ENCODE data around the gene C13orf42. TPM values are rescaled to one million over a fixed set of nuclear protein-coding genes. Genes with fewer than 3 reads are reported as not detected.
A peak's percentile ranks its signal among the peaks of the same experiment; 100 is the strongest.

The C13orf42 gene
- total and polyA plus RNA-seq, 12 donors: 0.01 TPM; not detected in 11

DNA sequence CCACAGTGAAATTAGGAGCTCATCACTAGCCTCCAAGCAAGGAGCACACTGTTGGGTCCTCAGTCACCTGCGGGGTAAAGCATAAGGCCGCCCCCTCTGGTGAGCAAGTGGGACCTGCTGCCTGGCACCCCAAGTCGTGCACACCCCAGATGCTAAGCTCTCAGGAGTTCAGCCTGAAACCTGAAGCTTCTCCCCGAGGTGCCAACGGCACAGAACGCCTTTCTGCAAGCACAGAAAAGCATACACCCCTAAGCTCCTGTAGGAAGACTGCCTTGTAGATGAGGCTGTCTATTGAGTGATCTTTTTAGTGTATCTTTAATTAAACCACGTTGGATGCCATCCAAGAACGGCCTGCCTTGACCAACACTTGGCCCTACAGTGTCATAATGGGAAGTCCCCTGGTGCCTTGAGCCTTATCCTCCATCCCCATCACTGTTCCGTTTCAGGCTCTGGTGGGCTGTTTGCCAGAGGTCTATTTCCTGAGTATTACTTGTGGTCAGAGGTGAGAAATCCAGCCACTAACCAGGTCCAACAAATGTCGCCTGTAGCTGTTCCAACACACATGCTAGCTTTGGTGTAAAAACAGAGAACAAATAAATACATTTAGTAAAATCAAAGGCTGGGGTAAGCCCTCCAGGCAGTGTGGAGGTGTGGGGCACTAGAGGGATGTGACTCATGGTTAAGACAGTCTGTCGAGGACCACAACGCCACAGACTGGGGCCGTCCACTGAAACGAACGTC is 44.8 kb downstream of the C13orf42 start:
- H3K9me3 ChIP-seq: no peaks in the 10 kb centered on the region
- no peak overlapping the region for H3K4me3 ChIP-seq
- DNase-seq: peak in 1 of 2 donors; percentile 30
- peaks cover 0 to 11% (median 0%) of the 10 kb centered on the region in 7 donors for H3K27me3 ChIP-seq
- ATAC-seq: peak; percentile 21 to 80 (median 72)
- H3K36me3 ChIP-seq: no peaks in the 10 kb centered on the region
- peaks cover 0 to 49% (median 19%) of the 10 kb centered on the region in 9 donors for H3K4me1 ChIP-seq
- no peak for TF ChIP-seq CTCF (IDR thresholded peaks at IDR 0.05)
- intact Hi-C loops (cut with DNase I): loop anchor here in 6 of 10 donors (5.0 to 10.0 kb wide), 6 partner anchors 94 to 1091 kb away; no protein-coding TSS in a partner anchor
- WGBS, 2 donors: 44 to 58% methylated on average over 15 of the region's 15 CpGs
- H3K27ac ChIP-seq: peak overlapping the region in 6 of 10 donors; percentile 13 to 58 (median 44)

- H3K4me1 ChIP-seq: peaks cover 0 to 49% (median 19%) of the 10 kb centered on the region in 9 donors
- ATAC-seq (peak; percentile 26 to 77 (median 56)), DNase-seq (no peak)
- H3K4me3 ChIP-seq: no peak overlapping the region
- intact Hi-C loops (cut with DNase I): loop anchor here in 6 of 10 donors (2.0 to 10.0 kb wide), 7 partner anchors 69 to 1091 kb away; no protein-coding TSS in a partner anchor
- 69 to 77% methylated on average over 10 of the region's 10 CpGs for WGBS, 2 donors
- no peaks in the 10 kb centered on the region for H3K36me3 ChIP-seq
- TF ChIP-seq CTCF (IDR thresholded peaks at IDR 0.05): no peak
- peak overlapping the region in 4 of 10 donors; percentile 13 to 58 (median 44) for H3K27ac ChIP-seq
- peaks cover 0 to 11% (median 0%) of the 10 kb centered on the region in 7 donors for H3K27me3 ChIP-seq
- H3K9me3 ChIP-seq: no peaks in the 10 kb centered on the region
These were observed 45.5 kb downstream of the C13orf42 start for GRCh38 chr13:51065372-51066090.

GRCh38 chr13:51064753-51065152 is 46.3 kb downstream of the C13orf42 start:
- Histone ChIP-seq H3K27me3 (peaks cover 0 to 11% (median 0%) of the 10 kb centered on the region in 7 donors), H3K9me3 (no peaks in the 10 kb centered on the region), H3K4me1 (peaks cover 0 to 47% (median 15%) of the 10 kb centered on the region in 9 donors), H3K27ac (no peak overlapping the region), H3K36me3 (no peaks in the 10 kb centered on the region), H3K4me3 (no peak overlapping the region)
- intact Hi-C loops (cut with DNase I): loop anchor here in 6 of 10 donors (2.0 to 10.0 kb wide), 7 partner anchors 68 to 1090 kb away; no protein-coding TSS in a partner anchor
- 86 to 92% methylated on average over 4 of the region's 4 CpGs for WGBS, 2 donors
- no peak for DNase-seq
- ATAC-seq: no peak
- no peak for TF ChIP-seq CTCF (IDR thresholded peaks at IDR 0.05)

DNA sequence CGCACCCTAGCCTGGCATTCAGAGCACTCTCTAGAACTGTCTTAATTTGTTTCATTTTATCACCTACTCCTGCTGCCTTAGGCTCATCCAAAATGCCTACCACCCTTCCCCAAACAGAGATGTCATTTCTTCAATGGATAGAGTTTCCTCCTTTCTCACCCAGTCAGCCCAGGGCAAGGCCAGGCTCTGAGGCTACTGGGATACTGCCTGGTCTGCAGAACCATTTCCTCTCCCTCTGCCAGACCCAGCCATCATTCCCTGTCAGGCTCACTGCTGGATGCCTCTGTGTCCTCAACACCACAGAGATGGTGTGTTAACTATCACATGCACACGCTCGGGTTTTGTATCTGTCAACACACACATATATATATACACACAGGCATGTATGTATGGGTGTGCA is 47.2 kb downstream of the C13orf42 start:
- peaks cover 0 to 11% (median 0%) of the 10 kb centered on the region in 7 donors for H3K27me3 ChIP-seq
- no peak for TF ChIP-seq CTCF (IDR thresholded peaks at IDR 0.05)

More for the DNA sequence above, 47.2 kb downstream of the C13orf42 start:
- intact Hi-C loops (cut with DNase I): loop anchor here in 4 of 10 donors (2.0 to 10.0 kb wide), 4 partner anchors 67 to 1089 kb away; no protein-coding TSS in a partner anchor
- Histone ChIP-seq H3K4me3 (no peak overlapping the region), H3K9me3 (no peaks in the 10 kb centered on the region), H3K27ac (no peak overlapping the region), H3K4me1 (peaks cover 0 to 40% (median 14%) of the 10 kb centered on the region in 9 donors), H3K36me3 (no peaks in the 10 kb centered on the region)
- no peak for DNase-seq
- 89 to 93% methylated on average over 3 of the region's 3 CpGs for WGBS, 2 donors
- ATAC-seq: no peak

Data from heart right ventricle (tissue), 16 donors.